ENCODE measurements around the gene RFNG. TPM values are rescaled to one million over a fixed set of nuclear protein-coding genes. Genes with fewer than 3 reads are reported as not detected.

Gene RFNG
- polyA plus RNA-seq, 1 experiment, result 11.8 TPM

DNA sequence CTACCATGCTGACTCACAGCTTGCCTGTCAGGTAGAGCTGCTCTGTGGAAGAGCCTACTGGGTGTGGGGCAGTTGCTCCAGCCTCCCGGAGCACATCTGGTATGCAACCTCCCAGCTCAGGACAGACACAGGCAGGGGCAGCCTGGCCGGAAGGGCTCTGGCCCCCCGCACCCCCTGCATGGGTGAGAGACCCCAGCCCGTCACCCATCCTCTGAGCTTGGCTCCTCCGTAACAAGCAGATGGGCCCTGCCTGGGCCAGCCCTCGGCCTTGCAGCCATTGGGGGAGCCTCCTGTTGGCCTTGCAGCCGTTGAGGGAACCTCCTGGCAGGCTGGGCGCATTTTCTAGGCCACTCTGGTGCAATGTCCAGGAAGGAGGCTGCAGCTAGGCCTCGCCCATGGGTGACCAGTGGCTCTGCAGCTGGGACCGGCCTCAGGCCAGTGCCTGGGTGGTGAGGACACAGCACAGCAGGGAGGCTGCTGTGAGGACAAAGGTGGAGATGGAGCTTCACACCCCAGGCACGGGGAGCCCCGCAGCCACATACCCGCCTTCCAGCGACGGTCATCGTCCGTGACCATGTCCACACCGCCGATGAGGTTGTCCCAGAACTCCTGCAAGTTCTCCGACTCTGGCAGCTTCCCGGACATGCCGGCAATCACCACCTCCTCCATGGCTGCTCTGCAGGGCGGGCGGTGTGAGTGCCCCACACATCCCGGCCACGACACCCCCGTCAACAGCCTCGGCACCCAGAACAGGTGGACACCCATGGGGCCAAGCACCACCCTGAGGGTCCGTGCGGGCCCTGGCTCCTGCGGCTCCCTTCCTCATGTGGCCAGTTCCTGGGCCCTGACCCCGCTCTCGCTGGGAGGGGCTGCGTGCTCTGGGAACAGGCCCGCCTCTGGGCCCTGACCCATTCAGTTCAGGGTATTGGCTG is 44.4 kb upstream of the RFNG start:
- no peak for DNase-seq (ENCODE audit: low read depth, low spot score)
- no peaks in the 10 kb centered on the region for H3K27me3 ChIP-seq (ENCODE audit: control insufficient read depth, insufficient read depth, low read length)
- ChIA-PET POLR2A (no interaction called here), CTCF (no interaction called here)
- TF ChIP-seq, protein P1, sequence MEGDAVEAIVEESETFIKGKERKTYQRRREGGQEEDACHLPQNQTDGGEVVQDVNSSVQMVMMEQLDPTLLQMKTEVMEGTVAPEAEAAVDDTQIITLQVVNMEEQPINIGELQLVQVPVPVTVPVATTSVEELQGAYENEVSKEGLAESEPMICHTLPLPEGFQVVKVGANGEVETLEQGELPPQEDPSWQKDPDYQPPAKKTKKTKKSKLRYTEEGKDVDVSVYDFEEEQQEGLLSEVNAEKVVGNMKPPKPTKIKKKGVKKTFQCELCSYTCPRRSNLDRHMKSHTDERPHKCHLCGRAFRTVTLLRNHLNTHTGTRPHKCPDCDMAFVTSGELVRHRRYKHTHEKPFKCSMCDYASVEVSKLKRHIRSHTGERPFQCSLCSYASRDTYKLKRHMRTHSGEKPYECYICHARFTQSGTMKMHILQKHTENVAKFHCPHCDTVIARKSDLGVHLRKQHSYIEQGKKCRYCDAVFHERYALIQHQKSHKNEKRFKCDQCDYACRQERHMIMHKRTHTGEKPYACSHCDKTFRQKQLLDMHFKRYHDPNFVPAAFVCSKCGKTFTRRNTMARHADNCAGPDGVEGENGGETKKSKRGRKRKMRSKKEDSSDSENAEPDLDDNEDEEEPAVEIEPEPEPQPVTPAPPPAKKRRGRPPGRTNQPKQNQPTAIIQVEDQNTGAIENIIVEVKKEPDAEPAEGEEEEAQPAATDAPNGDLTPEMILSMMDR (IDR thresholded peaks at IDR 0.05; ENCODE audit: low read depth, low read length), result no peak
- no peaks in the 10 kb centered on the region; the same call in 1 of the 2 replicates for H3K9me3 ChIP-seq (ENCODE audit: control insufficient read depth, insufficient read depth, low read length)
- peak overlapping the region; percentile 71 for H3K4me3 ChIP-seq (ENCODE audit: low read depth, low read length)
- no peak overlapping the region for H3K27ac ChIP-seq (ENCODE audit: low read depth, low read length)

DNA sequence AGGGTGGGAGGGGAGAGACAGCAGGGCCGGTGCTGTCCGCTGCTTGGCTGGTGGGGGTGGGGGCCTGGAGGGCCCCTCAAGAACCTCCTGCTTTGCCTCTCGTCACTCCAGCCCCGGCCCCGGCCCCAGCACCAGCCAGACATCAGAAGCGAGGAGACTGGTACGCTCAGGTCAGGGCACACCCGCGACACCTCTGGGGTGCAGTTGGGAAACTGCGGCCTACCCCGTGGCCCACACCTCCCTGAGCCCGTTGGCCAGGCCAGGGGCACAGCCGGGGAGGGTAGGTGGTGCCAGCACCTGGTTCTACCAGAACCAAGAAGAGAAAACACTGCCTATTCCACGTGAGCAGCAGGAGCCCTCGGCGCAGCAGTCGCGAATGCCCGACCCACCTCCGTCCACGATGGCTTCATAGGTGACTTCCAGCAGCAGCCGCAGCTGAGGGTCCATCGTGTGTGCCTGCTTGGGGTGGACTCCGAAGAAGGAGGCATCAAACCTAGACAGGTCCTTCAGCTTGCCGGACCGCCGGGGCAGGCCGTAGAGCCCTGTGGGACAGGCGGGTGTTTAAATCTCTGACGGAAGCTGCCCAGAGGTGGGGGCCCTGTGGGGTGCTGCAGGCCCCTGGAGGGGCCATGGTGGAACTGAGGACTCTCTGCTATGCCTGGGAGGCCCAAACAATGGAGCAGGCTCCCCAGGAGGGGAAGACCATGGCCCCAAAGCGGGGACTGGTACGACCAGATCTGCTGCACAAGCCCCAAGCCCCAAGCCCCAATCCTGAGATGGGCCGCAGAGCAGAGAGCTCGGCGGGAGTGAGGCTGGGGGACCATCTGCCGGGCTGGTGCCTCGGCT is 43.5 kb upstream of the RFNG start:
- POLR2A ChIA-PET, result no interaction called here
- H3K4me3 ChIP-seq (ENCODE audit: low read depth, low read length), result no peak overlapping the region
- no peaks in the 10 kb centered on the region for H3K27me3 ChIP-seq (ENCODE audit: control insufficient read depth, insufficient read depth, low read length)
- CTCF ChIA-PET, result no interaction called here
- DNase-seq (ENCODE audit: low read depth, low spot score), result no peak
- TF ChIP-seq, protein P1 (IDR thresholded peaks at IDR 0.05; ENCODE audit: low read depth, low read length), result no peak
- H3K9me3 ChIP-seq (ENCODE audit: control insufficient read depth, insufficient read depth, low read length), result no peaks in the 10 kb centered on the region; the same call in 1 of the 2 replicates
- H3K27ac ChIP-seq (ENCODE audit: low read depth, low read length), result no peak overlapping the region

DNA sequence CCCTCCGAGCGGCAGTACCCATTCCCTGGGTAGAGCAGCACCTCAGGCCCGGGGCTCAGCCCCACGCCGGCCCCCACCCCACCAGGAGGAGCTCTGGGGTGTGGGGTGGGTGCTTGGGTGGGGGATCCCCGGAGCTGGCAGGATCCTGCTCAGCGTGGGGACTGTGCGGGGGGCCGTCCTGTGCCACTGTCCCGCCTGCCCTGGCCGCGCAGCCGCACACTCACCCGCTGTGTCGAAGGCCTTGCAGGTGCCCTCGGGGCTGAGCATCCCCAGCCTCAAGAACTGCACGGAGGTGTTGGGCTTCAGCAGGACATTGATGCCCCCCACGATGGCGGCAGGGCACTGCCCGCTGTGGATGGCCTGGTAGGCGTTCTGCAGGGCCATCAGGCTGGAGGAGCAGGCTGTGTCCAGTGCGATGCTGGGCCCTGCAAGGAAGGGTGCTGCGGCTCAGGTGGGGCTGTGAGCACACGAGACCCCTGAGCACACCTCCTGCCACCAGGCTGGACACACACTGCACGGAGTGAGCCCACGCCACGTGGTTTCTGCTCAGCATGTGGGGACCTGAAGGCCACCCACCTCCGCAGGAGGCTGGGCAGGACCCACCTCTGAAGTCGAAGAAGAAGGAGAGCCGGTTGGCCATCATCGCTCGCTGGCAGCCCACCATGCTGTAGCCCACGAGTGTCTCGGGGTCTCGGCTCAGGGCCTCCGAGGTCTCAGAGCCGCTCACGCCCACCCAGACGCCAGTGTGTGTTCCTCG is 41.6 kb upstream of the RFNG start:
- TF ChIP-seq, protein P1 (IDR thresholded peaks at IDR 0.05; ENCODE audit: low read depth, low read length), result no peak
- no peak for DNase-seq (ENCODE audit: low read depth, low spot score)
- POLR2A ChIA-PET, result no interaction called here
- Histone ChIP-seq H3K27ac (ENCODE audit: low read depth, low read length) (no peak overlapping the region), H3K27me3 (ENCODE audit: control insufficient read depth, insufficient read depth, low read length) (no peaks in the 10 kb centered on the region), H3K9me3 (ENCODE audit: control insufficient read depth, insufficient read depth, low read length) (no peaks in the 10 kb centered on the region; the same call in 1 of the 2 replicates), H3K4me3 (ENCODE audit: low read depth, low read length) (no peak overlapping the region)
- CTCF ChIA-PET, result no interaction called here

DNA sequence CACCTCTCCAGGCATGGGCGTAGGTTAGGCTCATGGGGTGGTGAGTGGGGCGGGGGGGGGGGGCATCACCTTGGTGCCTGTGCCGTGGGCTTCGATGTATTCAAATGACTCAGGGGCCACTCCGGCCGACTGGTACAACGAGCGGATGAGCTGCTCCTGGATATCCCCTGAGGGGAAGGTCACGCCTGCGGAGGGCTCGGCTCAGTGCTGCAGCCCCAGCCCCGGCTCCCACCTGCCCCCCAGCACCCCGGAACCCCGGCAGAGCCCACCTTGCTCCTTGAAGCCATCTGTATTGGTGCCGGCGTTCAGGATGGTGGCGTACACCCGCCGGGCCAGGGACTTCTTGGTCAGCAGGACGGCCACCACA is 41.0 kb upstream of the RFNG start:
- H3K9me3 ChIP-seq (ENCODE audit: control insufficient read depth, insufficient read depth, low read length), result no peaks in the 10 kb centered on the region; the same call in 1 of the 2 replicates
- TF ChIP-seq, protein P1 (IDR thresholded peaks at IDR 0.05; ENCODE audit: low read depth, low read length), result no peak
- ChIA-PET CTCF (no interaction called here), POLR2A (interaction anchor here (0.6 kb wide), 1 partner anchor 11 kb away, joined by 3 read pairs; no protein-coding TSS in a partner anchor)
- H3K27ac ChIP-seq (ENCODE audit: low read depth, low read length), result no peak overlapping the region
- DNase-seq (ENCODE audit: low read depth, low spot score), result no peak
- H3K4me3 ChIP-seq (ENCODE audit: low read depth, low read length), result no peak overlapping the region
- H3K27me3 ChIP-seq (ENCODE audit: control insufficient read depth, insufficient read depth, low read length), result no peaks in the 10 kb centered on the region
